SU-DHL-6 (cell line): ENCODE results near the gene BEST1.

Experiments used
- EZH2phosphoT487 ChIP-seq: fragments of 200-600 bp; sonication (generic), shearing (Covaris generic); conservative IDR thresholded peaks from 2 replicates; pipeline ENCODE4 v1.6.1; 2018; ENCODE audit warnings: mild to moderate bottlenecking, antibody characterized with exemption, low read length, moderate library complexity, mixed read lengths
- TF ChIP-seq, protein P1 (sequence below): fragments of 200-600 bp; sonication (generic); IDR thresholded peaks from one replicate; pipeline ENCODE4 v1.5.1; 2017; ENCODE audit warnings: antibody characterized with exemption, mild to moderate bottlenecking, low read length, moderate library complexity; ENCODE audit not compliant: insufficient read depth, poor library complexity, severe bottlenecking

DNA sequence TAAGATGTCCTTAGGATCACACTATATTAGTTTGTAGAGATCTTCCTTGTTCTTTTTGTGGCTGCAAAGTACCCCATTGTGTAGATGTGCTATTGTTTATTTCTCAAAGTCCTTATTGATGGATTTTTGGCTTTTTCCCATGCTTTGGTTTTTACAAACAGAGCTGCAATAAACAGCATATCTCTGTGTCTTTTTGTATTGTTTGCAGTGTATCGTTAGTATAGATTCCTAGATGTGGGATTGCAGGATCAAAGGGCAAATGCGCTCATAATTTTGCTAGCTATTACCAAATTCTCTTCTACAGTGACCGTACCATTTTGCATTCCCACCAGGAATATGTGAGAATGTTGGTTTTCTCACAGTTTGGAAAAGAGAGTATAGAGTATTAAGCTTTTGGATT is 44.8 kb downstream of the BEST1 start:
- TF ChIP-seq, protein P1, sequence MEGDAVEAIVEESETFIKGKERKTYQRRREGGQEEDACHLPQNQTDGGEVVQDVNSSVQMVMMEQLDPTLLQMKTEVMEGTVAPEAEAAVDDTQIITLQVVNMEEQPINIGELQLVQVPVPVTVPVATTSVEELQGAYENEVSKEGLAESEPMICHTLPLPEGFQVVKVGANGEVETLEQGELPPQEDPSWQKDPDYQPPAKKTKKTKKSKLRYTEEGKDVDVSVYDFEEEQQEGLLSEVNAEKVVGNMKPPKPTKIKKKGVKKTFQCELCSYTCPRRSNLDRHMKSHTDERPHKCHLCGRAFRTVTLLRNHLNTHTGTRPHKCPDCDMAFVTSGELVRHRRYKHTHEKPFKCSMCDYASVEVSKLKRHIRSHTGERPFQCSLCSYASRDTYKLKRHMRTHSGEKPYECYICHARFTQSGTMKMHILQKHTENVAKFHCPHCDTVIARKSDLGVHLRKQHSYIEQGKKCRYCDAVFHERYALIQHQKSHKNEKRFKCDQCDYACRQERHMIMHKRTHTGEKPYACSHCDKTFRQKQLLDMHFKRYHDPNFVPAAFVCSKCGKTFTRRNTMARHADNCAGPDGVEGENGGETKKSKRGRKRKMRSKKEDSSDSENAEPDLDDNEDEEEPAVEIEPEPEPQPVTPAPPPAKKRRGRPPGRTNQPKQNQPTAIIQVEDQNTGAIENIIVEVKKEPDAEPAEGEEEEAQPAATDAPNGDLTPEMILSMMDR, result no peak
- TF ChIP-seq EZH2phosphoT487, result no peak
